T-helper 1 cell treated with Interleukin-12 subunit alpha and Interleukin-12 subunit beta and Interleukin-4 antibody, amounts not matched to agents 30 ng/mL and 1 ng/mL, for 36 hours (primary cell): ENCODE results near the gene RSU1. TPM values are rescaled to one million over a fixed set of nuclear protein-coding genes. Genes with fewer than 3 reads are reported as not detected.

Experiments used
- intact Hi-C: fragments of 100-400 bp; cut with micrococcal nuclease; formaldehyde crosslinking; loops from one replicate; pipeline ENCODE4 v1.15.1; 2024
- total RNA-seq: library from RNA; stranded (reverse); gene quantifications from 2 replicates; pipeline ENCODE4 v1.2.3, GENCODE V29; 2022

The RSU1 gene
- total RNA-seq, 1 donor from 2014 or later: 89.8 TPM

GRCh38 chr10:16822726-16823360 lies 5.6 kb upstream of the RSU1 start:
- intact Hi-C loops: no loop called here

- intact Hi-C loops: no loop called here
Measured at GRCh38 chr10:16822027-16822426, 4.8 kb upstream of the RSU1 start.

DNA sequence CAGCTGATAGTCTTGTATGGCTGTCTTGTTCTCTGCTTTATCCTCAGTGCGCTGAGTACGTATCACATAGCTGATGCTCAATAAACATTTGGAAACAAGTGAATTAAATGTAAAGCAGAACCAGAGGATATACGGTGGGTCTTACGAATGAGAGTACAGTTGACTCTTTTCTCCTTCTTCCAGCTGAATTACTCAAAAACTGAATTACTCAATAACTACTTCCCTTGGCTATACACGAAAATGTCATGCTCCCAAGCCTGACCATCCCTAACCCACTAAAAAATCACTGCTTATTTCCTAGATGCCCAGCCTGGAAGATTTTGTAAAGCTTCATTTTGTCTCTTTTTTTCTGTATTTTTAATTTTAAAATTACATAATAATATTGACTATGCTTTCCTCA lies 3.2 kb upstream of the RSU1 start:
- intact Hi-C loops: no loop called here

DNA sequence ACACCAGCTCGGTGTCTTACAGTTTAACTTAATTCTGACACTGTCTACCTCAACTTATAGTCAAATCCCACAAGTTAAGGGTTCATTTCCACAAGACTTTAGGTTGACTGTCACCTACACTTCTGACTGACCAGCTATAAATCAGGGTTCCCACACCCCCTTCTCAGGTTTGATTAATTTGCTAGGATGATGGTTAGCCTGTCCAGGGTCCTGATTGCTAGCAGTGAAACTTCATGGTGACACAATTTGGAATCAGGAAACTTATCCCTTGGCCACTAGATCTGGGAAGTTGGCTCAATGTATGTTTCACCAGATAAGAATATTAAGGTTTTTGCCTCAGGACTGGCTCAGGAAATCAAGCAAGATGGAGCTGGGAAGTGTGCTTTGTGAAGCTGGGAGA lies 2.8 kb upstream of the RSU1 start:
- intact Hi-C loops: no loop called here

DNA sequence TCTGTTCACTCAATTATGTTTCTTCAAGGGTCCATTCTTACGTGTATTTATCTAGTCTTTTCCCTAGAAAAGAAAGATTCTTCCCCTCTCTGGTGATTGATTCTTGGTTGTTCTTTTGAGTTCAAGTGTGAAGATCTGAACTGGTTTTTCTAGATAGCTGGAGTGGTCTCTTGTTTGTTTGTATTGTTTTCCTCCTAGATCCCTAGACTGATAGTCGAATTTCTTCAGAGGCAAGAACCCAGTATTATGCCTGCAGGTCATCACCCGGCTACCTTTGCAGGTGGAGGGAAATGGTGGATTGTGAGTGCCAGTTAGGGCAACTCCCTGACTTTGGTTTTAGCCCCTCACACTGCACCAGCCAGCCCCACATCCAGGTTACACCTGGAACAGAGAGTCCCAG lies 2.2 kb upstream of the RSU1 start:
- intact Hi-C loops: loop anchor here (10.0 kb wide), 1 partner anchor 1865 kb away; the partner anchor contains the start of genes DCLRE1C and MEIG1

GRCh38 chr10:16819026-16819425 lies 1.8 kb upstream of the RSU1 start:
- intact Hi-C loops: loop anchor here (10.0 kb wide), 1 partner anchor 1864 kb away; the partner anchor contains the start of genes DCLRE1C and MEIG1

DNA sequence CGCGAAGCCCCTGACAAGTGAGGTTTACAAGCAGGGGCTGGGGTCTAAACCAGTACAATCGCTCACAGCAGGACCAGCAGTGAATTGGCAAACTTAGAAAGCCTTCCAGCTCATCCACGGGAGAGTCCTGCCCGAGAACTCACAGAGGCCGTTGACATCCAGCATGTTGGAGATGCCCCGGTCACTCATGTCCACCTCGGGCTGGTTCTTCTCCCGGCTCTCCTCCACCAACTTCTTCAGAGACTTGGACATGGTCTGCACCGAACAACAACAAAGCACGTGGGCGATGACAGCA lies 447 bp downstream of the RSU1 start:
- intact Hi-C loops: loop anchor here (1.0 to 10.0 kb wide), 19 partner anchors 12 to 1862 kb away; partner anchors contain the start of genes ARL5B, DCLRE1C, MEIG1 and MINDY3

DNA sequence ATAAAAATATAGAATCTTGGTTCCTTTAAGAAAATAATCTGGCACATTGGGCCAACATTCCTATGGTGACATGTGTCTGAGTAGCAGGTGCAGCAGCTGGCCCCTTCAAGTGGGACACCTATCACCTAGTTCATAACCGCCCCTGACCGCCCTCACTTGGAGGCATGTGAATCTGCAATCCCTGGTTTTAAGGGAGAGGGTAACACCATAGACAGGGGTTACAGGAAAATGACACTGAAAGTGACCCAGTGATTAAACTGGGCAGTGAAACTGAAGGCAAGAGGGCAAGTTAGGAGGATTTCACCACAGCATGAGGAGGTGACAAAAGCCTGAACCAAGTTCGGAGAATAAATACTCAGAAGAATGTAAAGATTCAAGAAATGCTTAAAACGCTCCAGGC lies 1.1 kb downstream of the RSU1 start:
- intact Hi-C loops: loop anchor here (2.0 to 10.0 kb wide), 4 partner anchors 19 to 1861 kb away; partner anchors contain the start of genes ARL5B, DCLRE1C and MEIG1

GRCh38 chr10:16814012-16814411 lies 3.2 kb downstream of the RSU1 start:
- intact Hi-C loops: loop anchor here (10.0 kb wide), 1 partner anchor 1859 kb away; the partner anchor contains the start of genes DCLRE1C and MEIG1

DNA sequence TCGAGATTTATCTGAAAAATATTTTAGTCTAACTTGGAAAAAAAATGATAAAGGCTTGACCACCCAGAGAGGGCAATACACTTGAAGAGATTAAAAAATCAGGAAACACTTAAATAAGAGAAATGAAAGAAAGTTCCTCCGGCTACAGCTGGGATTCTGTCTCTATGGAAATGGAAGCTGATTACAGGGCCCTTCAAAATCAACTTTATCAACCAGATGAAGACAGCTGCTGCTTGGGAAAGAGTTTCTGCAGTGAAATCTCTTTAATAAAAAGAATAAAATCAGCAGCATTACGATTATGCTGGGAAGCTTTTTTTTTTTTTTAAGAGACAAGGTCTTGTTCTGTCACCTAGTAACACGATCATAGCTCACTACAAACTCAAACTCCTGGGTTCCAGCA lies 4.5 kb downstream of the RSU1 start:
- intact Hi-C loops: loop anchor here (10.0 kb wide), 1 partner anchor 1858 kb away; the partner anchor contains the start of genes DCLRE1C and MEIG1

DNA sequence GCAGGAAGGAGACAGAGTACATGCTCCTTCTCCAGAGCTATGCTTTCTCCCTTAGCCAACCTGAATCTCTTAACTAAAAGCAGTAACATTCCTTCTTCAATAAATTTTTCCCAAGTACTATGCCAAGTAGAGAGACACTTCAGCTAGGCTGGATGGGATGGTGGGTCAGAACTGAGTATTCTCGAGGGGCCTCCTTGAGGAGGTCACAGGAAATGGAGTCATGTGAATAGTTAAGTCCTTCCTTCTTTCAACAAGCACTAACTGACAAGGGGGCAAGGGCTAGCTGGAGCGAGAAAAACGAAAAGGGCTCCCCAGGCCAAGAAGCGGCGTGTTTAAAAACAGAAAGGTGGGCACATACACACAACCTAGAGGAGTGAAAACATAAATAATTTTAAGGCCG lies 5.5 kb downstream of the RSU1 start:
- intact Hi-C loops: loop anchor here (10.0 kb wide), 1 partner anchor 1857 kb away; the partner anchor contains the start of genes DCLRE1C and MEIG1

GRCh38 chr10:16811292-16811691 lies 5.9 kb downstream of the RSU1 start:
- intact Hi-C loops: loop anchor here (10.0 kb wide), 1 partner anchor 1856 kb away; the partner anchor contains the start of genes DCLRE1C and MEIG1

DNA sequence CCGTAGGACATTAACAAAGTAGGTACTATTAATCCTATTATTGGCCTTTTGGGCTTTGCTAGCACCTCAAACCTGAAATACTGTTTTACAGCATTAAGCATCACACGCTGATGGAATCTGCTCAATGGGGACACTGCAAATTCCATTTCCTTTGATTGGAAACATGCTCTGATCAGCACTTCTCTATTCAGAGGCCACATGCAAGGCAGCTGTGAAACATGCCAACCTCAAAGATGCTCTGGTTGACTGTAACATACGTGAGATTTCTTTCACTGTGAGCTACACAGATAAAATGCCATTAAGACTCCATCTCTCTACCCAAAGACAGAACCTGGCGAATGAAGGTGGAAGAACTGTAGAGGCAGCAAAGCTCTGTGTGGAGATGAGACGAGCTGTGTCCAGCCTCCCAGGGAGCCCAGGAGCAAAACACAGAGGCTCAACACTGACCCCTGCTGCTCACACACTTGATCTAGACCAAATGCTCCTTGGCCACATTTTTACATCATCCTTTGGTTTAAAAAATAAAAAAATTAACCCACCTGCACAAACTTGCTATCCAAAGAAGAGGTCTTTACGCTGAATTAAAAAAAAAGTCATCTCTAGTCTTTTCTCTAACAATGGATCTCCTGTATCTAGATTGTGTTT lies 8.0 kb downstream of the RSU1 start:
- intact Hi-C loops: loop anchor here (1.0 to 10.0 kb wide), 3 partner anchors 693 to 1374 kb away; no protein-coding TSS in a partner anchor

- intact Hi-C loops: loop anchor here (10.0 kb wide), 1 partner anchor 1369 kb away; no protein-coding TSS in a partner anchor
Measured at GRCh38 chr10:16804123-16804522, 13.1 kb downstream of the RSU1 start.

DNA sequence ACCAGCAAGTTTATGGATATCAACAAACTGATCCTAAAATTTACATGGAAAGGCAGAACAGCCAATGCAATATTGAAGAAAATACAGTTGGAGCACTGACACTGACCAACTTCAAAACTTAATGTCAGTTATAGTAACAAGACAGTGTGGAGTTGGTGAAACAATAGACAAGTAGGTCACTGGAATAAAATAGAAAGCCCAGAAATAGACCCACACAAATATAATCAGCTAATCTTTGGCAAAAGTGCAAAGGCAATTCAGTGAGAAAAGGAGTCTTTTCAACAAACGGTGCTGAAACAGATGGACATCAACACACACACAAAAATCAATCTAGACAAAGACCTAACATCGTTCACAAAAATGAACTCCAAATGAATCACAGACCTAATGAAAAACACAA lies 13.8 kb downstream of the RSU1 start:
- intact Hi-C loops: loop anchor here (10.0 kb wide), 1 partner anchor 1369 kb away; no protein-coding TSS in a partner anchor

- intact Hi-C loops: loop anchor here (10.0 kb wide), 1 partner anchor 1365 kb away; no protein-coding TSS in a partner anchor
Measured at GRCh38 chr10:16799621-16800020, 17.6 kb downstream of the RSU1 start.

DNA sequence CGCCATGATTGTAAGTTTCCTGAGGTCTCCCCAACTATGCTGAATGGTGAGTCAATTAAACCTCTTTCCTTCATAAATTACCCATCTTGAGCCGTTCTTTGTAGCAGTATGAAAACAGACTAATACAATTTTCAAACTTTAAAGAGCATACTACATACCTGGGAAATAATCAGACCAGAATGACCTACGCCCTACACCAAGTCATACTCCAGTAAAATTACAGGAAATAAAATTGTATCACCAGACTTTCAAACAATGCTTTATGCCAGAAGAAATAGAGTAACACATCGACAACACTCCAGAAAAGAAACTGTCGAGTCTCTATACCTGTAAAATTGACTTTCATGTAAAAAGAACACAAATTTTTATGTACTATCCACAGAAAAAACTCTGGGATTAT lies 18.7 kb downstream of the RSU1 start:
- intact Hi-C loops: no loop called here

DNA sequence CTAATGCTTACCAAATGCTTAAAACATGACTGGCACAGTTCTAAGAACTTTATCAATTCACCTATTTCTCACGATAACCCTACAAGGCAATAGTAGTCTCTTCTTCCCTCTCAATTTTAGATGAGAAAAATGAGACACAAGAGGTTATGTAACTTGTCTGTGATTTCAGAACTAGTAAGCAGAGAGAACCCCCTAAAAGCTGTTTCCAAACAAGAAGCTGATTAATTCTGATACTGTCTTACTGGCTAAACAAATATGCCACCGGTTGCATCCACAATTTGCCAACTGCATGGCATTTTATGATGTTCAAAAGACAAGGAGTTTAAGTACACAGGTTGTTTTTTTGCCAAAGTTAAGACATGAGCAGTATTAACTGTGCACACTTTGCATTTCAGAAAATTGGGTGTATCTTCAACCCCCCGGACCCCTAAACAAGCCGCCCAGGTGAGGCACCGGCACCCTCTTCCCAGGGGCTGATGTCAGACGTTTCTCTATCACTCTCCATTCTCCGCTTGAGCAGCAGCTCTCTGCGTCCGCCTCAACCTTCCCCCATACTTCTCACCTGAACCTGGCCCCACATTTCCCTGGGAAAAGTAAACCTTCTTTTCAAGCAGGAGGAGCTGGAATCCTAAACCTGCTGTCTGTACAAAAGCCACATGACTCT lies 21.7 kb downstream of the RSU1 start:
- intact Hi-C loops: no loop called here

DNA sequence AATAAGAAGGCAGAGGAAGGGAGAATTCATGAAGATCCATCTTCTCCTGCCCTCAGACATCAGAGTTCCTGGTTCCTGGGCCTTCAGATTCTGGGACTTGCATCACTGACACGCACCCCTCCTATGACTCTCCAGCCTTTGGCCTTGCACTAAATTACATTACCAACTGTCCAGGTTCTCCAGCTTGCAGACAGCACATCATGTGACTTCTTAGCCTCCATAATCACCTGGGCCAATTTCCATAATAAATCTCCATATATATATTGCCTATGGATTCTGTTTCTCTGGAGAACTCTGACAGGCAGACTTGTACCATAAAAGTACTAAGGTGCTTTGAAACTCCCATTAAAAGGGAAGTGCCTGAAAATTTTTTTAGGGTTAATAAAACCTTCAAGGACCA lies 23.2 kb downstream of the RSU1 start:
- intact Hi-C loops: no loop called here

- intact Hi-C loops: no loop called here
Measured at GRCh38 chr10:16792675-16793074, 24.5 kb downstream of the RSU1 start.

GRCh38 chr10:16789765-16790164 lies 27.5 kb downstream of the RSU1 start:
- intact Hi-C loops: loop anchor here (5.0 kb wide), 1 partner anchor 927 kb away; the partner anchor contains the start of gene MINDY3

GRCh38 chr10:16789261-16789660 lies 28.0 kb downstream of the RSU1 start:
- intact Hi-C loops: loop anchor here (5.0 kb wide), 1 partner anchor 927 kb away; the partner anchor contains the start of gene MINDY3
